ENCODE data around the gene HES2. TPM values are rescaled to one million over a fixed set of nuclear protein-coding genes. Genes with fewer than 3 reads are reported as not detected.
A peak's percentile ranks its signal among the peaks of the same experiment; 100 is the strongest.

HES2 gene
- total RNA-seq, 1 experiment from 2014 or later: not detected

- no peaks in the 10 kb centered on the region; the same call in 1 of the 2 replicates for H3K27me3 ChIP-seq (ENCODE audit: low read length)
These were observed 9.3 kb downstream of the HES2 start for GRCh38 chr1:6410248-6410893.

DNA sequence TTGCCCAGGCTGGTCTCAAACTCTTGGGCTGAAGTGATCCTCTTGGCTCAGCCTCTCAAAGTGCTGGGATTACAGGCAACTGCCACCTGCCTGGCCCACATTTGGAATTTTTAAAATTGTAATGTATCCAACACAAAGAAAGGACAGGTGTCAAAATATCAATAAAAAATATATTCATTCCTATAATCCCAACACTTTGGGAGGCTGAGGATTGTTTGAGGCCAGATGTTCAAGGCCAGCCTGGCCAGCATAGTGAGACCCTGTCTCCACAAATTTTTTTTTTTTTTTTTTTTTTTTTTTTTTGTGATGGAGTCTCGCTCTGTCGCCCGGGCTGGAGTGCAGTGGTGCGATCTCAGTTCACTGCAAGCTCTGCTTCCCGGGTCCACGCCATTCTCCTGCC, 10.0 kb downstream of the HES2 start:
- Histone ChIP-seq H4K20me1 (ENCODE audit: insufficient read depth, low read depth, low read length) (0 out of 2 replicates have a peak, but pooled peaks cover 7% of the 10 kb centered on the region), H3K27me3 (ENCODE audit: low read length) (no peaks in the 10 kb centered on the region; the same call in 1 of the 2 replicates), H2AFZ (ENCODE audit: low read length) (no peak overlapping the region), H3K9me2 (replicated peaks; ENCODE audit: insufficient read depth, low read length) (no peaks in the 10 kb centered on the region), H3K27ac (ENCODE audit: low read length) (no peak overlapping the region), H3K36me3 (ENCODE audit: insufficient read depth, low read length) (no peaks in the 10 kb centered on the region), H3K79me2 (ENCODE audit: low read length) (no peaks in the 10 kb centered on the region), H3K4me2 (ENCODE audit: low read depth, low read length, poor library complexity, severe bottlenecking) (no peak overlapping the region), H3K4me3 (ENCODE audit: low read length) (no peak overlapping the region), H3K9ac (ENCODE audit: low read length) (no peak overlapping the region), H3K4me1 (ENCODE audit: low read length) (peaks cover 3% of the 10 kb centered on the region; the same call in 1 of the 2 replicates), H3K9me3 (ENCODE audit: low read length) (no peaks in the 10 kb centered on the region)
- DNase-seq: no peak

More at GRCh38 chr1:6410248-6410893, 9.3 kb downstream of the HES2 start:
- H3K36me3 ChIP-seq (ENCODE audit: insufficient read depth, low read length): no peaks in the 10 kb centered on the region
- H3K4me1 ChIP-seq (ENCODE audit: low read length): peaks cover 4% of the 10 kb centered on the region; the same call in 1 of the 2 replicates
- 0 out of 2 replicates have a peak, but pooled peaks cover 1% of the 10 kb centered on the region for H4K20me1 ChIP-seq (ENCODE audit: insufficient read depth, low read depth, low read length)
- no peaks in the 10 kb centered on the region for H3K79me2 ChIP-seq (ENCODE audit: low read length)
- H3K9me3 ChIP-seq (ENCODE audit: low read length): no peaks in the 10 kb centered on the region
- no peak overlapping the region for H3K4me2 ChIP-seq (ENCODE audit: low read depth, low read length, poor library complexity, severe bottlenecking)
- no peaks in the 10 kb centered on the region for H3K9me2 ChIP-seq (replicated peaks; ENCODE audit: insufficient read depth, low read length)
- DNase-seq: no peak
- H3K4me3 ChIP-seq (ENCODE audit: low read length): no peak overlapping the region
- H3K9ac ChIP-seq (ENCODE audit: low read length): no peak overlapping the region
- no peak overlapping the region for H2AFZ ChIP-seq (ENCODE audit: low read length)
- H3K27ac ChIP-seq (ENCODE audit: low read length): no peak overlapping the region

GRCh38 chr1:6409053-6409452, 10.7 kb downstream of the HES2 start:
- Histone ChIP-seq H3K4me3 (ENCODE audit: low read length) (no peak overlapping the region), H3K79me2 (ENCODE audit: low read length) (no peaks in the 10 kb centered on the region), H4K20me1 (ENCODE audit: insufficient read depth, low read depth, low read length) (0 out of 2 replicates have a peak, but pooled peaks cover 7% of the 10 kb centered on the region), H3K4me1 (ENCODE audit: low read length) (no peaks in the 10 kb centered on the region), H3K4me2 (ENCODE audit: low read depth, low read length, poor library complexity, severe bottlenecking) (no peak overlapping the region), H3K36me3 (ENCODE audit: insufficient read depth, low read length) (no peaks in the 10 kb centered on the region), H3K27ac (ENCODE audit: low read length) (no peak overlapping the region), H3K27me3 (ENCODE audit: low read length) (no peaks in the 10 kb centered on the region; the same call in 1 of the 2 replicates), H3K9me3 (ENCODE audit: low read length) (no peaks in the 10 kb centered on the region), H2AFZ (ENCODE audit: low read length) (no peak overlapping the region), H3K9ac (ENCODE audit: low read length) (no peak overlapping the region), H3K9me2 (replicated peaks; ENCODE audit: insufficient read depth, low read length) (no peaks in the 10 kb centered on the region)
- no peak for DNase-seq

- Histone ChIP-seq H3K9ac (ENCODE audit: low read length) (no peak overlapping the region), H3K27me3 (ENCODE audit: low read length) (no peaks in the 10 kb centered on the region; the same call in 1 of the 2 replicates), H4K20me1 (ENCODE audit: insufficient read depth, low read depth, low read length) (0 out of 2 replicates have a peak, but pooled peaks cover 7% of the 10 kb centered on the region), H3K27ac (ENCODE audit: low read length) (no peak overlapping the region), H3K9me3 (ENCODE audit: low read length) (no peaks in the 10 kb centered on the region), H3K9me2 (replicated peaks; ENCODE audit: insufficient read depth, low read length) (no peaks in the 10 kb centered on the region), H3K4me3 (ENCODE audit: low read length) (no peak overlapping the region), H3K4me1 (ENCODE audit: low read length) (no peaks in the 10 kb centered on the region), H3K79me2 (ENCODE audit: low read length) (no peaks in the 10 kb centered on the region), H3K4me2 (ENCODE audit: low read depth, low read length, poor library complexity, severe bottlenecking) (no peak overlapping the region), H2AFZ (ENCODE audit: low read length) (no peak overlapping the region), H3K36me3 (ENCODE audit: insufficient read depth, low read length) (no peaks in the 10 kb centered on the region)
- DNase-seq: no peak
These were observed 11.7 kb downstream of the HES2 start for GRCh38 chr1:6408023-6408422.

GRCh38 chr1:6401673-6402072, 18.0 kb downstream of the HES2 start:
- H3K4me1 ChIP-seq (ENCODE audit: low read length): no peaks in the 10 kb centered on the region
- no peak overlapping the region for H3K4me2 ChIP-seq (ENCODE audit: low read depth, low read length, poor library complexity, severe bottlenecking)
- no peaks in the 10 kb centered on the region for H3K27me3 ChIP-seq (ENCODE audit: low read length)
- no peaks in the 10 kb centered on the region for H3K36me3 ChIP-seq (ENCODE audit: insufficient read depth, low read length)
- H3K9ac ChIP-seq (ENCODE audit: low read length): no peak overlapping the region
- no peak for DNase-seq
- no peak overlapping the region for H3K4me3 ChIP-seq (ENCODE audit: low read length)
- H3K9me3 ChIP-seq (ENCODE audit: low read length): no peaks in the 10 kb centered on the region
- H4K20me1 ChIP-seq (ENCODE audit: insufficient read depth, low read depth, low read length): 0 out of 2 replicates have a peak, but pooled peaks cover 7% of the 10 kb centered on the region
- no peak overlapping the region for H3K27ac ChIP-seq (ENCODE audit: low read length)
- H3K9me2 ChIP-seq (replicated peaks; ENCODE audit: insufficient read depth, low read length): no peaks in the 10 kb centered on the region
- no peaks in the 10 kb centered on the region for H3K79me2 ChIP-seq (ENCODE audit: low read length)
- no peak overlapping the region for H2AFZ ChIP-seq (ENCODE audit: low read length)

DNA sequence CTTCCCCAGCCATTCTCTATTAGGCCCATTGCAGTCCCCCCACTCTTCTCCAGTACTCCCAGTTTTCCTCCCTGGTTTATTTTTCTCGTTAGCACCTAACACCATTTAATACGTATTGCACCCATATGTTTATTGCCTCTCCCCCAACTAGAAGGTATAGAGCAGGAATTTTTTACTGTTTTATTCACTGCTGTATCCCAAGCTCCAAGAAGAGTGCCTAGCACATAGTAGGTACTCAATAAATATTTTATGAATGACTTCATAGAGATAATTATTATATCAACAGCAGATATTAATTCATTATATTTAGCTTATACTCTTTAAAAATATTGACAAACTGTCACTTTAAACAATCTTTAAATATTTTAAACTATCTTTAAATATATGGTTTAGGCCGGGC, 20.4 kb downstream of the HES2 start:
- H3K9ac ChIP-seq (ENCODE audit: low read length): no peak overlapping the region
- H3K4me2 ChIP-seq (ENCODE audit: low read depth, low read length, poor library complexity, severe bottlenecking): no peak overlapping the region
- no peak overlapping the region for H3K27ac ChIP-seq (ENCODE audit: low read length)
- peaks cover 1% of the 10 kb centered on the region for H3K4me1 ChIP-seq (ENCODE audit: low read length)
- no peaks in the 10 kb centered on the region for H3K9me2 ChIP-seq (replicated peaks; ENCODE audit: insufficient read depth, low read length)
- no peaks in the 10 kb centered on the region for H3K36me3 ChIP-seq (ENCODE audit: insufficient read depth, low read length)
- no peaks in the 10 kb centered on the region for H3K9me3 ChIP-seq (ENCODE audit: low read length)
- no peaks in the 10 kb centered on the region for H3K79me2 ChIP-seq (ENCODE audit: low read length)
- no peak overlapping the region for H2AFZ ChIP-seq (ENCODE audit: low read length)
- no peak for DNase-seq
- no peaks in the 10 kb centered on the region for H4K20me1 ChIP-seq (ENCODE audit: insufficient read depth, low read depth, low read length)
- H3K27me3 ChIP-seq (ENCODE audit: low read length): no peaks in the 10 kb centered on the region
- H3K4me3 ChIP-seq (ENCODE audit: low read length): no peak overlapping the region

DNA sequence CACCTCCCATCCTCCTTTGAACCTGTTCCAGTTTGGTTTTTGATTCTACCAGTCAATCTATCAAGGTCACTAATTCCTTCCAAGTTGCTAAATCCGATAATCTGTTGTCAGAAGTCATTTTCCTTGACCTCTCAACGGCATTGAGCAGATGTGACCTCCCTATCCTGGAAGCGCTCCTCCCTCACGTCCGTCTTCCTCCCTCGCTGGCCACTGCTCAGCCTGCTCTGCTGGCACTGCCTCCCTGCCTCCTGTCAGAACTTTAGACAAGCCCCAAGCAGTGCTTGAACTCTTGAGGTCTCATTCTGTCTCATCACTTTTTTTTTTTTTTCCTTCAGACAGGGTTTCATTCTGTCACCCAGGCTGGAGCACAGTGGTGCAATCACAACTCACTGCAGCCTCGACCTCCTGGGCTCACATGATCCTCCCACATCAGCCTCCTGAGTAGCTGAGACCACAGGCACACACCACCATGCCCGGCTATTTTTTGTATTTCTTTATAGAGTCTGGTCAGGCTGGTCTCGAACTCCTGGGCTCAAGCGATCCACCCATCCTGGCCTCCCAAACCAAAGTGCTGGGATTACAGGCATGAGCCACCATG, 21.8 kb downstream of the HES2 start:
- Histone ChIP-seq H3K79me2 (ENCODE audit: low read length) (no peaks in the 10 kb centered on the region), H3K9ac (ENCODE audit: low read length) (no peak overlapping the region), H3K4me1 (ENCODE audit: low read length) (peaks cover 6% of the 10 kb centered on the region), H3K4me3 (ENCODE audit: low read length) (no peak overlapping the region), H3K4me2 (ENCODE audit: low read depth, low read length, poor library complexity, severe bottlenecking) (no peak overlapping the region), H3K27ac (ENCODE audit: low read length) (no peak overlapping the region), H4K20me1 (ENCODE audit: insufficient read depth, low read depth, low read length) (no peaks in the 10 kb centered on the region), H3K9me3 (ENCODE audit: low read length) (no peaks in the 10 kb centered on the region), H3K27me3 (ENCODE audit: low read length) (no peaks in the 10 kb centered on the region), H3K9me2 (replicated peaks; ENCODE audit: insufficient read depth, low read length) (no peaks in the 10 kb centered on the region), H3K36me3 (ENCODE audit: insufficient read depth, low read length) (no peaks in the 10 kb centered on the region), H2AFZ (ENCODE audit: low read length) (no peak overlapping the region)
- DNase-seq: no peak

DNA sequence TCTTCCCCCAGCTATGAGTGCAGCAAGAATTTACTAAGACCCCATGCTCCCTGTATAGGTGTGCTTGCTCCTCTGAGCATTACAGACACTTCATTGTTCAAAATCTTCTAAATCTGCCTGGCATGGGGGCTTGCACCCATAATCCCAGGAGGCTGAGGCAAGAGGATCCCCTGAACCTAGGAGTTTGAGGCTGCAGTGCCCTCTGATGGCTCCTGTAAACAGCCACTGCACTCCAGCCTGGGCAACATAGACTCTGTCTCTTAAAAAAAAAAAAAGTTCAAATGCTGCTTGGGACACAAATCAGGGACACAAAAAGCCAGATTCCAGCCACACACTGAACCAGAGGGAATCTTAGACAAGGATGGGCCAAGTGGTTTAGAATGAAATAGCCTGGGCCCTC, 22.7 kb downstream of the HES2 start:
- no peaks in the 10 kb centered on the region for H3K36me3 ChIP-seq (ENCODE audit: insufficient read depth, low read length)
- peak; percentile 55 for DNase-seq
- no peak overlapping the region for H2AFZ ChIP-seq (ENCODE audit: low read length)
- H3K9ac ChIP-seq (ENCODE audit: low read length): no peak overlapping the region
- H3K9me2 ChIP-seq (replicated peaks; ENCODE audit: insufficient read depth, low read length): no peaks in the 10 kb centered on the region
- H3K27me3 ChIP-seq (ENCODE audit: low read length): no peaks in the 10 kb centered on the region
- no peaks in the 10 kb centered on the region for H3K9me3 ChIP-seq (ENCODE audit: low read length)
- no peak overlapping the region for H3K4me2 ChIP-seq (ENCODE audit: low read depth, low read length, poor library complexity, severe bottlenecking)
- no peaks in the 10 kb centered on the region; the same call in 1 of the 2 replicates for H4K20me1 ChIP-seq (ENCODE audit: insufficient read depth, low read depth, low read length)
- H3K27ac ChIP-seq (ENCODE audit: low read length): no peak overlapping the region
- no peak overlapping the region for H3K4me3 ChIP-seq (ENCODE audit: low read length)
- H3K4me1 ChIP-seq (ENCODE audit: low read length): peaks cover 9% of the 10 kb centered on the region
- H3K79me2 ChIP-seq (ENCODE audit: low read length): peaks cover 8% of the 10 kb centered on the region

All from Karpas-422 (cell line).